GM21526 (cell line): ENCODE results near the gene CARM1.
"Not testable (repeated sequence)": the region's sequence is repeated elsewhere in the genome, so short reads cannot be mapped to it uniquely, and the experiment has no call there.

Experiments used
- ATAC-seq: cut with Tn5 transposase; IDR thresholded peaks from one replicate; pipeline ENCODE4 v1.9.1; 2021; ENCODE audit warnings: moderate library complexity; ENCODE audit not compliant: unreplicated experiment, low FRiP score

CARM1 gene

DNA sequence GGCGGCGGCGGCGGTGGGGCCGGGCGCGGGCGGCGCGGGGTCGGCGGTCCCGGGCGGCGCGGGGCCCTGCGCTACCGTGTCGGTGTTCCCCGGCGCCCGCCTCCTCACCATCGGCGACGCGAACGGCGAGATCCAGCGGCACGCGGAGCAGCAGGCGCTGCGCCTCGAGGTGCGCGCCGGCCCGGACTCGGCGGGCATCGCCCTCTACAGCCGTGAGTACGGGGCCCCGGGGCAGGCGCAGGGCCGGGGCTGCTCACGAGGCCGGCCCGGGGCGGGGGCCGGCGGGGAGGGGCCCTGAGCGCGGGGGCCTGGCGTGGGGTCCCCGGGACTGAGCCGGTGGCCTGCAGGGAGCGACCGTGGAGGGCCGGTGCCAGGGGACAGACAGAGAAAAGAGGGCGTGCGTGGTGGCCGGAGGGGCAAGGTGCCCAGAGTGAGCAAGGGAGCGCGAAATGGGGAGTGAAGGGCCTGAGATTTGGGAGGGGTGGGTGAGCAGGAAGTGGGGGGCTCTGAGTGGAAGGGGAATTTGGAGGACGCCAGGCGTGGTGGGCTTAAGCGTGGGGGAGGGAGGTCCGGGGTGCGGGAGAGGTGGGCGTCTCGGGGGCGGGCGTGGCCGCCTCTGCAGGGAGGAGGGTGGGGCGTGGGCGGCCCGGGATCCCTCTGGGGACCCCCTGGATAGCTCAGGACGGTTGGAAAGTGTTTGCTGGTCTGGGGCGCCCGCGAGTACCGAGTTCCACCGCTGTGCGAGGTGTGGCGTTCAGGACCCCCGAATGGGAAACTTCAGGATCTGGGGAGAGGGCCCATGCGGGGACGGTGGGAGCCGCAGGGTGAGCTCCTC, 575 bp downstream of the CARM1 start:
- ATAC-seq, result no peak

- no peak for ATAC-seq
Measured at GRCh38 chr19:10872546-10873107, 1.3 kb downstream of the CARM1 start.

- ATAC-seq, result no peak
Measured at GRCh38 chr19:10874024-10874423, 2.7 kb downstream of the CARM1 start.

GRCh38 chr19:10876459-10877240, 5.3 kb downstream of the CARM1 start:
- no peak for ATAC-seq

DNA sequence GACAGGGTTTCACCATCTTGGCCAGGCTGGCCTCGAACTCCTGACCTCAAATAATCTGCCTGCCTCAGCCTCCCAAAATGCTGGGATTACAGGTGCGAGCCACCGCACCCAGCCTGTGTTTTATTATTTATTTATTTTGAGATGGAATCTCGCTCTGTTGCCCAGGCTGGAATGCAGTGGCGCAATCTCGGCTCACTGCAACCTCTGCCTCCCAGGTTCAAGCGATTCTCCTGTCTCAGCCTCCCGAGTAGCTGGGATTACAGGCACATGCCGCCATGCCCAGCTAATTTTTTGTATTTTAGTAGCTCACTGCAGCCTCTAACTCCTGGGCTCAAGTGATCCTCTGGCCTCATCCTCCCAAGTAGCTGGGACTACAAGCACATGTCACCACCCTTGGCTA, 6.3 kb downstream of the CARM1 start:
- ATAC-seq, result not testable (repeated sequence)

DNA sequence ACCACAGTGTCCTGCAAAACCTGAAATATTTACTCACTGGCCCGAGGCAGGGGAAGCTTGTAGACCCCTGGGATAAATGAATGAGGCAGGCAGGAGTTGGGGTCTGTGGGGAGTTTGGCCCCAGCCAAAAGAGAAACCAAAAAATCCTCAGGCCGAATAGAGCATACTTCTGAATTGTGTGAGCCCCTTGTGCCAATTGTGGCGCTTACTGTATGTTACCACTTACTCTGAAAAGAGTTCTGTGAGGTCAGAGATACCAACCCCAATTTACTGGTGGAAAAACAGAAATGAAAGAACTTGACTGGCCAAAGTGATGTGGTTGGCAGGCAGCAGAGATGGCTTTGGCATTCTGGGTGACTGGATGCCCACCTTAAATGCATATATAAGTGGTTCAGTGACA, 6.9 kb downstream of the CARM1 start:
- no peak for ATAC-seq

- no peak for ATAC-seq
Measured at GRCh38 chr19:10881403-10882107, 10.2 kb downstream of the CARM1 start.

DNA sequence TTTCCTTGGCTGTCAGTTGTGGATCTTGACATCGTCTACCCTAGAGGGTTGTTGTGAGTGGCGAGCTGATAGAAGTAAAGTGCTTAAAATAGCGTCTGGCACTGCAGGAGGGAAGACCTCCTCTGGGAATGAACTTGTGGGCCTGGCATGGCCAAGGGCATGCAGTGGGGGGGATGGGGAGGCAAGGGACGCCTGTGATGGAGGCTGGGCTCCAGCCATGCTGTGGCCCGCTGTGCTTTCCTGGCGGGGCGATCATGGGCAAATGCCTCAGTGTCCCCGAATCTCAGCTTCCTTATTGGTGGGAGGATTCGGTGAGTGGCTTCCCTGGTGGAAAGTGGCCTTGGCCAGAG, 10.7 kb downstream of the CARM1 start:
- ATAC-seq, result no peak

DNA sequence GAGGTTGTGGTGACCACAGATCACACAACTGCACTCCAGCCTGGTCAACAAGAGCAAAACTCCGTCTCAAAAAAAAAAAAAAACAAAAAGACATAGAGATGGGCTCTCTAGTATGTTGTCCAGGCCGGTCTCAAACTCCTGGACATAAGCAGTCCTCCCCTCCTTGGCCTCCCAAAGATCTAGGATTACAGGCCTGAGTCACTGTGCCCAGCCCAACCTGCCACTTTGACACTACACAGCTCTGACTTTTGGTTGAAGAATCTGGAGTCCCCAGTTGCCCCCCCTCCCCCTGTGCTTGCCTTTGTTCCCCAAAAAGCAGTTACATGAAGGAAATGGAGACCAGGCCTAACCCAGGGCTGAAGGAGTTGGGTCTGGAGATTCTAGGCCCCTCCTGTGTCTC, 12.9 kb downstream of the CARM1 start:
- no peak for ATAC-seq

GRCh38 chr19:10885201-10886169, 14.1 kb downstream of the CARM1 start:
- no peak for ATAC-seq

- no peak for ATAC-seq
Measured at GRCh38 chr19:10887616-10888367, 16.4 kb downstream of the CARM1 start.

GRCh38 chr19:10888421-10888866, 17.1 kb downstream of the CARM1 start:
- ATAC-seq, result no peak

DNA sequence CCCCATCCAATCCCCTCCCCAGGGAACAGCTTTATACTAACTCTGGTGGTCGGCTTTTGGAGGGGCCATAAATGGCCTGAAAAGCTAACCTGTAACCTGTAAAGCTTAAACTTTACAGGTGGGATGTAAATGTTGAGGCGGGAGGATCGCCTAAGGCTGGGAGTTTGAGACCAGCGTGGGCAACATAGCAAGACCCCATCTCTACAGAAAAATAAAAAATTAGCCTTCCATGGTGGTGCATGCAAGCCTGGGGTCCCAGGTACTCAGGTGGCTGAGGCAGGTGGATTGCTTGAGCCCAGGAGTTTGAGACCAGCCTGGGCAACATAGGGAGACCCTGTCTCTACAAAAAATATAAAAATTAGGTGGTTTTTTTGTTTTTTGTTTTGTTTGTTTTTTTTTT, 18.5 kb downstream of the CARM1 start:
- no peak for ATAC-seq

GRCh38 chr19:10891405-10892086, 20.2 kb downstream of the CARM1 start:
- no peak for ATAC-seq

- no peak for ATAC-seq
Measured at GRCh38 chr19:10892256-10892655, 20.9 kb downstream of the CARM1 start.

- ATAC-seq, result no peak
Measured at GRCh38 chr19:10894911-10895213, 23.5 kb downstream of the CARM1 start.

DNA sequence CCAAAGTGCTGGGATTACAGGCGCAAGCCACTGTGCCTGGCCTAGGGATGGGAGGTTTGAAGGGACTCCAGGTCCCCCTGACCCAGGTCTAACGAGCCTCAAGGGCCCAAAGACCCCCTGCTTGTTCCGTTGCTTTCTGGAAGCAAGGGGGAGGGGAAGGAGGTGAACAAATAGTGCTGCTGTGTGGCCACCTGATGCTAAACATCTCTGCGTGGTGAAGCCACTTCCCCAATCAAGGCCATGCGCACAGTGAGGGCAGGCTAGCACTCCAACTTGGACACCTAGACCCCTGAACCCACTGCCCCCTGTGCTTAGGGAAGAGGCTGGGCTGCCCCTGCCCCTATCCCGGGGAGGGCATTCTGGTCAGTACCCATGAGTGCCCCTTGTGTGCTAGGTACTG, 24.0 kb downstream of the CARM1 start:
- ATAC-seq, result no peak

DNA sequence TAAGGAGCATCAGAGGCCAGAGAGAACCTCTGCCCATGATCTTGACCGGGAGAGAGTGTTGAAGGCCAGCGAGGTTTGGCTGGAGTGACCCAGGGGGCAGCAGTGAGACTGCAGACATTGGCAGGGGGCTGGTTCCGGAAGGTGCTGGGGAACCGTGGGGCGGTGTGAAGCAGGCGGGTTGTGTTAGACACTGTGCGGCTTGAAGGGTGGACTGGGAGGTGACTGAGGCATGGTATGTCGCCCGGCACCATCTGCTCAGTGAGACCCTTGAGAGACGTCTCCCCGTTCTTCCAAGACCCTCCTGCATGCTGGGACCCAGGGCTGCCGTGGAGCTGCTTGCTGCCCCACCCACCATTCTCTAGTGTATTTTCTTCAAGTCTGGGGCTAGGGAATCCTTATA, 24.6 kb downstream of the CARM1 start:
- no peak for ATAC-seq
